Skin of body (tissue), 1 donor: ENCODE results near the gene ITGB1BP1. TPM values are rescaled to one million over a fixed set of nuclear protein-coding genes. Genes with fewer than 3 reads are reported as not detected.

Experiments
- total RNA-seq: library from RNA; depleted of rRNA; stranded (reverse); fragments of >200 nt; gene quantifications from one replicate; pipeline ENCODE4 v1.2.3, GENCODE V29; 2014

Gene ITGB1BP1
- total RNA-seq, 1 donor from 2014 or later, result 39.1 TPM

Other genes with a start within 250 kb of the ITGB1BP1 start
- 19.0 TPM for gene ASAP2, start 216.7 kb downstream of the ITGB1BP1 start, total RNA-seq
- 38.4 TPM for gene CPSF3, start 126 bp upstream of the ITGB1BP1 start, total RNA-seq
- 31.0 TPM for gene IAH1, start 51.0 kb upstream of the ITGB1BP1 start, total RNA-seq
- gene ADAM17, start 132.3 kb upstream of the ITGB1BP1 start, total RNA-seq, result 44.2 TPM
- gene YWHAQ, start 207.5 kb upstream of the ITGB1BP1 start, total RNA-seq, result 172 TPM